GM12873 (cell line): ENCODE measurements around the gene HUWE1.

Source experiments
- CTCF ChIP-seq: IDR thresholded peaks from 2 replicates; pipeline ENCODE4 v1.5.1; 2012; ENCODE audit warnings: low read depth, mild to moderate bottlenecking, moderate library complexity, low read length, control low read depth; ENCODE audit not compliant: insufficient read depth; ENCODE audit errors: missing control alignments

The HUWE1 gene

DNA sequence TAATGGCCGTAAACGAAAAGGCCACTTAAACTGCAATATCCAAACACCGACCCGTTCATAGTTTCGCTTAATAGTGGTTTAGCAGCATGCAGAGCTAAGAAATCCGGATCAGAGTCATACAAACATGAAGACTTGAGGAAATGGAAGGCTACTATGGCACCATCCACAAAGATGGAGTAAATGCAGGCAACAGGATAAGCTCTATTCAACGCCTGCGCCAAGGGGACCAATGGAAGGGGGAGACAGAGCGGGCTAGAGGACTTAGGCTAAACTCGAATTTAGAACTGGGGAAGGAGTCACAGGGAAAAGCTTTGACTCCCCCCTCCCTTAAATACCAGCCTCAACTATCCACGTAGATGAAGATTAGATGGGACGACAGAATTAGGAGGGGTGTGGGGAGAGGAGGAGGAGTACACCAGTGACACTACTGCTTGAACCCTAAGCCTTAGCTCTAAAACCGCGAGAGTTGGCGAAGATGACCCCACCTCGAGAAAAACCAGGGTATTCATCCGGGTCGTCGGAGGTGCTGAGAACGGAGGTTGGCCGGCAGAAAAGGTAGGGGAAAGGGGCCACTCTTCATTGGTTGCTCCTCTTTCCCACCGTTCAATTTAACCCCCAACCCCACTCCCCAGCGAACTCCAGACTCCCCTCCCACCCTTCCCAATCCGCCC lies 3.5 kb downstream of the HUWE1 start:
- TF ChIP-seq CTCF, result no peak

DNA sequence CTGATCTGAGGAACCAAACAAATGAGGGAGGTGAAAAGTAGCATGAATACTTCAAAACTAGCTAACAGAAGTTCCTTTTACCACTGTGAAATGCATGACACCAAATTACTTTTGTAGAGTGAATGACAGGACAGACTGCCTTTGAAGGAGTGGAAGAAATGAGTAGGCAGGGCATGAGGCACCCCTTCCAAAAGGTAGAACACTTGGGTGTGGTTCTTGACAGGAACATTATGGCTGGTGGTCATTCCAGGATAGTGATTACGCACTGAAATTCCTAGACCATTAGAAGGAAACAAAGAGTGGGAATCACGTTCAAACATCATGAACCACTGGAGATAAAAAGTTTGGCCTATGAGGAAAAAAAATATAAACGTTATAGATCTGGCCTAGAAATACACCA lies 4.9 kb downstream of the HUWE1 start:
- no peak for TF ChIP-seq CTCF

DNA sequence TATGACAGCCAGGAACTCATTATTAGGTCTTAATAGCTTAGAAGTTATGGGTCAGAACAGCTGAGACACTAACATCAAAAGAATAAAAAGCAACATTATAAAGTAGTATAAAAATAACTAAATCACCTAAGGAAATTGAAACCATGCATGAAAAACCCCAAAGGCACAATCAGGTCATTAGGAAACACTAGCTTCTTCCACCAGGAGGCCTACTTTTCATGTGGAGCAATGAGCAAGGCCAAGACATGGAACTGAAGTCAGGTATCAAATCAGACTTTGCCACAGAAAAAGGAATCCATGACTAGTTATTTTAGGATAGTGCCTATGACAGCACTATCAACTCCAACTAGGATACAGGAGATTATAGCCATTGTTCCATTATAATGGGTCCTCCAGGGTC lies 7.9 kb downstream of the HUWE1 start:
- TF ChIP-seq CTCF, result peak; percentile 34

DNA sequence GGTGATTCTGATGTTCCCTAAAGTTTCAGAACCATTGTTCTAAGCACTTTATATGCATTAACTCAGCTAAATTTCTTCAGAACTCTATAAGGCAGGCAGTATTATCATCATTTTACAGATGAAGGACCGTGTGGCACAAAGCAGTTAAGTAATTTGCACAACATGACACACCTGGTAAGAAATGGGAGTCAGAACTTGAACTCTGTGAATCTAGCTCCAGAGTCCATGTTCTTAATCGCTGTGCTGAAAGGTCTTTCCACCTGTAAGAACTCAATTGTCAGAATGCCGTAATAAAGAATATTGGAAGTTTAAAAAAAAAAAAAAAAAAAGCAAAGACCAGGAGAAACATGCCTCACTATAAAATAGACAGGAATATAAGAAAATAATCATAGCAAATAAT lies 9.2 kb downstream of the HUWE1 start:
- no peak for TF ChIP-seq CTCF

- no peak for TF ChIP-seq CTCF
Observed at GRCh38 chrX:53674581-53674980, 11.9 kb downstream of the HUWE1 start.

DNA sequence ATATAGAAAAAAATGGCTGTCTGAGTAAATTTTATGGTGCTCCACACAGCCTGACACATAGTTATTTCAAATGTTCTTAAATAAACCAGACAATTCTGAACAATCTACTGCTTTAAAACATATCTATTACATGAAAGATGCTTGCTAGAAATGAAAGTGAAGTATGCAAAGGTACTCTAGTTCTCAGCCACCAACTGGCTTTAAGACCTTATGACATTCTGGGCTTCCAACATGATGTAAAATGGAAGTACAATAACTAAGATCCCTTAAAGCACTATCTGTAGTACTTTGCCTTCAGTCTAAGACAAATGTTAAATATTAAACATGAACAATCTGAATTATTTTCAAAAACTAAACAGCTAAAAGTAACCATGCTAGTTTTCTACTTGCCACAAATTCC lies 17.3 kb downstream of the HUWE1 start:
- TF ChIP-seq CTCF, result no peak

GRCh38 chrX:53666171-53666570 lies 20.3 kb downstream of the HUWE1 start:
- TF ChIP-seq CTCF, result no peak

GRCh38 chrX:53660004-53660403 lies 26.5 kb downstream of the HUWE1 start:
- no peak for TF ChIP-seq CTCF
